Bronchial epithelial cell (primary cell): ENCODE results near the gene SMIM5. TPM values are rescaled to one million over a fixed set of nuclear protein-coding genes. Genes with fewer than 3 reads are reported as not detected.

Source experiments
- DNase-seq: peaks from one replicate; pipeline ENCODE4 v3.0.0-alpha.2; 2010; ENCODE audit warnings: low read depth
- FAIRE-seq: peaks from 2 replicates; lab custom pipeline; 2011; peaks lifted over from hg19 to GRCh38; lab: Jason Lieb, UNC
- H3K27me3 ChIP-seq: 2 replicates; pipeline ENCODE4 v1.5.1; 2011; ENCODE audit warnings: low read length; ENCODE audit not compliant: control insufficient read depth, insufficient read depth
- H3K36me3 ChIP-seq: 2 replicates; pipeline ENCODE4 v1.5.1; 2011; ENCODE audit warnings: low read length; ENCODE audit not compliant: control insufficient read depth, insufficient read depth
- H3K4me3 ChIP-seq: 2 replicates; pipeline ENCODE4 v1.5.1; 2011; ENCODE audit warnings: mild to moderate bottlenecking, low read depth, low read length, control low read depth
- total RNA-seq: library from RNA; depleted of rRNA; stranded (reverse); fragments of >200 nt; gene quantifications from 2 replicates; pipeline ENCODE4 v1.2.1, GENCODE V29; 2014
- TF ChIP-seq, protein P1 (sequence below): IDR thresholded peaks from 2 replicates; pipeline ENCODE4 v1.5.1; 2011; ENCODE audit warnings: mild to moderate bottlenecking, moderate library complexity, low read length, control low read depth, inconsistent platforms; ENCODE audit not compliant: insufficient read depth, severe bottlenecking

Gene SMIM5
- total RNA-seq, 1 donor from 2014 or later = 3.9 TPM

DNA sequence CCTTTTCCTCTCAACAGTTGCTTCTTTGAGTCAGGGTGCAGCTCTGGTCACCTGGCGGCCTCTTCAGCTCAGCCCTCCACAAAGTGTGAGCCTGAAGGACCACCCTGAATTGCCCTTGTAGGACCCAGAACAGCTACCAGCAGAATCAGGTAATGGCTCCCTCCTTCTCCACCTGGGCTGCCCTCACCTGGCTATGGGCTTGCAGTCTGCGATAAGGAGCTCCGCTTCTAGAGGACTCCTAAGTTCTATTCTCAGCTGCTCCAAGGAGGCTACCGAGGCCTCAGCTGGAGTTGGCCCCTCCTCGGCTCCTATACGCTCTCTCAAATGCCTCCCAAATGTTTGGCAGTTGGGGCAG is 13.4 kb downstream of the SMIM5 start:
- H3K4me3 ChIP-seq = no peak overlapping the region
- TF ChIP-seq, protein P1, sequence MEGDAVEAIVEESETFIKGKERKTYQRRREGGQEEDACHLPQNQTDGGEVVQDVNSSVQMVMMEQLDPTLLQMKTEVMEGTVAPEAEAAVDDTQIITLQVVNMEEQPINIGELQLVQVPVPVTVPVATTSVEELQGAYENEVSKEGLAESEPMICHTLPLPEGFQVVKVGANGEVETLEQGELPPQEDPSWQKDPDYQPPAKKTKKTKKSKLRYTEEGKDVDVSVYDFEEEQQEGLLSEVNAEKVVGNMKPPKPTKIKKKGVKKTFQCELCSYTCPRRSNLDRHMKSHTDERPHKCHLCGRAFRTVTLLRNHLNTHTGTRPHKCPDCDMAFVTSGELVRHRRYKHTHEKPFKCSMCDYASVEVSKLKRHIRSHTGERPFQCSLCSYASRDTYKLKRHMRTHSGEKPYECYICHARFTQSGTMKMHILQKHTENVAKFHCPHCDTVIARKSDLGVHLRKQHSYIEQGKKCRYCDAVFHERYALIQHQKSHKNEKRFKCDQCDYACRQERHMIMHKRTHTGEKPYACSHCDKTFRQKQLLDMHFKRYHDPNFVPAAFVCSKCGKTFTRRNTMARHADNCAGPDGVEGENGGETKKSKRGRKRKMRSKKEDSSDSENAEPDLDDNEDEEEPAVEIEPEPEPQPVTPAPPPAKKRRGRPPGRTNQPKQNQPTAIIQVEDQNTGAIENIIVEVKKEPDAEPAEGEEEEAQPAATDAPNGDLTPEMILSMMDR = no peak
- H3K36me3 ChIP-seq = peaks cover 11% of the 10 kb centered on the region
- FAIRE-seq = no peak
- DNase-seq = no peak
- no peaks in the 10 kb centered on the region for H3K27me3 ChIP-seq

DNA sequence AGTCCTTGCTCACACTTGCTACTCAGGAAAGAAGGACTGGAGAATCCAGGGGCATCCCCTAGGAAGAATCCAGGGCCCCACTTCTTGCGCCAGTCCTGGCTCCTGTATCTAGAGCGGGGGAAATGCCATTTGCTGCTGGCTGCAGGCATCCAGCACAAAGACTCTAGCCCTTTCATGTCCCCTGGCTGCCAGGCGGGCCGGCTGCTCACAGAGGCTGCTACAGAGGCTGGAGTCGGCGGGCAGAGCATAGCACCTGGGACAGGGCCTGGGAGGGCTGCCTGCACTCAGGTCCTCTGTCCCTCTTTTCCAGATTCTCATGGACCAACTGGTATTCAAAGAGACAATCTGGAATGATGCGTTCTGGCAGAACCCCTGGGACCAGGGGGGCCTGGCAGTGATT is 13.8 kb downstream of the SMIM5 start:
- TF ChIP-seq, protein P1 = no peak
- FAIRE-seq = no peak
- Histone ChIP-seq H3K27me3 (no peaks in the 10 kb centered on the region), H3K36me3 (peaks cover 11% of the 10 kb centered on the region), H3K4me3 (no peak overlapping the region)
- DNase-seq = no peak

DNA sequence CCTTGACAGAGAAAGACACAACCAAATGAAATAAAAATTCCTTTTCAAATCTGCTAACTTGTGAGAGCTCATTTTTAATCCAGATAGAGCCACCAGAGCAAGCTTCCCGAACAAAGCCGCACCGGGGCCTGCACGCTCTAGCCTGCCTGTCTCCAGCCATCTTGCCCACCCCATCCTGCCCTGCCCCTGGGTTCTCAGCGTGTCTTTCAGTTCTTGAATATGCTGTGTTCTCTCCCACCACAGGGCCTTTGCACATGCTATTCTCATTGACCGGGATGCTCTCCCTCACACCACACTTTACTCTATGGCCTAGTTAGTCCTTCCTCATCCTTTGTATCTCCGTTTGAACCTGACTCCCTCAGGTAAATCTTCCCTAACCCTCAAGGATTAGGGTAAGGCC is 14.7 kb downstream of the SMIM5 start:
- Histone ChIP-seq H3K27me3 (no peaks in the 10 kb centered on the region), H3K4me3 (no peak overlapping the region), H3K36me3 (peaks cover 13% of the 10 kb centered on the region)
- TF ChIP-seq, protein P1 = no peak
- DNase-seq = no peak
- no peak for FAIRE-seq

DNA sequence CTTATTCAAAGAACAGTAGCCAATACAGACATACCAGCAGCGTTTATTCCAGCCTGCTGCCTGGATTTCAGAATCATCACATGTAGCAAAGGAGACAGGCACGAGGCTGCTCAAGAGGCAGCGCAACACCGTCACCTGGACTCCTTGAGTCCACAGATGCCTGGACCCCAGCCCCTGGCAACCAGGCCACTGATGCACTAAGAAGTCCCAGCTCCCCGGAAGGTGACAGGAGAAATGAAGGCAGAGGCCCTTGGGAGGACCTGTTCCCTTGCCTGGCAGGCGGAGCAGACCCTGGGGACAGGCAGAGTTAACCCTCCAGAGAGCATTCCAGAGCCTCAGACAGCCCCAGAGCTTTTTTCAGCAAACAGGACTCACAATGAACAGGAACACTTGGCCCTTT is 16.5 kb downstream of the SMIM5 start:
- H3K4me3 ChIP-seq = no peak overlapping the region
- TF ChIP-seq, protein P1 = no peak
- H3K36me3 ChIP-seq = peaks cover 13% of the 10 kb centered on the region
- no peaks in the 10 kb centered on the region for H3K27me3 ChIP-seq
- DNase-seq (no peak), FAIRE-seq (no peak)

DNA sequence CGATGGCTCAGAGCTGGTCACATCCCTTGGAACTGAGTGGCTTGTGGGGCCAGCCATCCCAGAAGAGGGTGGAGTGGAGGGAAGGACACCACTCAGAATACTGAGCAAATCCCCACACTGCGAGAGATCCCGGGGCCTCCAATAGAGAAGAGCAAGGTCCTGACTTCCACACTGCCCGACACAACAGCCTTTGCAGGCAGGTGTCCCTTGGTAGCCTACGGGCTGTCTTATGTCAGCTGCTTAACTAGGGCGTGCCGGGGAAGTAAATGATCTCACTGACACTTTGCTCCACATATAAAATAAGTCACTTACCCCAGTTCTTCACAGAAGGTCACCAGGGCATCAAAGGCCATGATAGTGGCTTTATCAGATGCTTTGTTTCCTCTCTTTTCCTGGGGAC is 17.6 kb downstream of the SMIM5 start:
- DNase-seq = no peak
- no peak overlapping the region for H3K4me3 ChIP-seq
- TF ChIP-seq, protein P1 = no peak
- FAIRE-seq = no peak
- peaks cover 14% of the 10 kb centered on the region for H3K36me3 ChIP-seq
- no peaks in the 10 kb centered on the region for H3K27me3 ChIP-seq

DNA sequence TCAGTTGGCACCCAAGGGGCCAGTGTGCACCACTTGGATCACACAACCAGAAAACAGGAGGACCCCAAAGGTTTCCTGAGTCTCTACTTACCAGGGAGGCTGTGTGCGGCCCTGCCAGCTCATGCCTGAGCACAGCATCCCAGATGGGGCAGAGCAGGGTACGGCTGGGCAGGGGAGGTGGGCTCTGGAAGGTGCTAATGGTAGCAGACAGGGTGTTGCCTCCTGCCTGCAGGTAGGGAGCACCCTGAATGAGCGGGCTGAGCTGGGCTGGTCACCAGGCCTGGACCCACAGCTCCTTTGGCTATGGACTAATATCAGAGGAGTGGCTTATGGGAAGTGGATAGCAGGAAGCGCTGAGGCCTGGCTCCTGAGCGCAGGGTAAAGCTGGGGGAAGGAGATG is 19.1 kb downstream of the SMIM5 start:
- H3K36me3 ChIP-seq = peaks cover 17% of the 10 kb centered on the region
- DNase-seq (no peak), FAIRE-seq (no peak)
- no peak overlapping the region for H3K4me3 ChIP-seq
- H3K27me3 ChIP-seq = no peaks in the 10 kb centered on the region
- TF ChIP-seq, protein P1 = no peak
